Ovary (tissue), 9 donors: ENCODE results near the gene DUT. TPM values are rescaled to one million over a fixed set of nuclear protein-coding genes. Genes with fewer than 3 reads are reported as not detected.

Experiments used
- DNase-seq, 5 donors: peaks; one replicate each; pipeline ENCODE4 v3.0.0-alpha.2; 2019 to 2020
- H3K27ac ChIP-seq, 2 donors: fragments of 200-600 bp; one replicate each; pipeline versions ENCODE4 v1.5.1 to v1.8.0; 2019 to 2022
- H3K27me3 ChIP-seq: fragments of 200-600 bp; one replicate; pipeline ENCODE4 v1.8.0; 2022
- H3K36me3 ChIP-seq: fragments of 200-600 bp; sonication (generic); one replicate; pipeline ENCODE4 v1.5.1; 2019
- H3K4me1 ChIP-seq: one replicate; pipeline ENCODE4 v1.8.1; 2013; ENCODE audit warnings: mild to moderate bottlenecking, moderate library complexity; ENCODE audit not compliant: insufficient read depth
- H3K4me3 ChIP-seq: fragments of 200-600 bp; sonication (generic); one replicate; pipeline ENCODE4 v1.5.1; 2017
- H3K9me3 ChIP-seq, 2 donors: fragments of 200-600 bp in 1 of 2; sonication (generic) in 1 of 2; one replicate each; pipeline versions ENCODE4 v1.5.1 to v1.8.1; 2013 to 2019; ENCODE audit warnings: mild to moderate bottlenecking in 1 of 2, moderate library complexity in 1 of 2
- EP300 ChIP-seq: sonication (generic); formaldehyde crosslinking; IDR thresholded peaks from one replicate; pipeline ENCODE4 v1.6.1; 2017; ENCODE audit warnings: antibody characterized with exemption
- POLR2A ChIP-seq: fragments of 450-650 bp; IDR thresholded peaks from one replicate; pipeline ENCODE4 v1.6.1; 2017; ENCODE audit warnings: antibody characterized with exemption, mild to moderate bottlenecking, moderate library complexity
- WGBS, 3 donors: extraction: QIAGEN DNeasy Blood & Tissue Kit in 1 of 3; methylation state at CpG; one replicate each; pipeline versions ENCODE4 v1.1.5 to v1.1.7; 2013 to 2017; 5-methylcytosine and 5-hydroxymethylcytosine counted together
- intact Hi-C, 4 donors: fragments of 100-400 bp; cut with DNase I; formaldehyde crosslinking; loops; one replicate each; pipeline versions ENCODE4 v1.11.0 to v1.15.1; 2022 to 2023
- polyA plus RNA-seq, 2 donors: library from polyadenylated mRNA; stranded (reverse); fragments of 200-250 nt in 1 of 2; fragments of 350-450 nt in 1 of 2; fragmentation: Illumina TruSeq in 1 of 2; extraction: RNeasy Lipid Tissue Mini Kit (QIAGEN cat#74804) in 1 of 2; gene quantifications; one replicate each; pipeline ENCODE4 v1.2.3, GENCODE V29; 2013 to 2014
- total RNA-seq, 7 donors: library from RNA; depleted of rRNA in 2 of 7; stranded (reverse); fragments of >200 nt in 2 of 7; fragmentation: NEBNext Ultra II Directional in 3 of 7; extraction: Animal tissue kit (Norgen Biotek cat#: 25700) in 3 of 7; gene quantifications; one replicate each; pipeline versions ENCODE4 v1.1.0 to v1.2.4, GENCODE V29; 2016 to 2023
- TF ChIP-seq, protein P1 (sequence below), 3 donors: fragments of 450-650 bp in 2 of 3; fragments of 200-600 bp in 1 of 3; IDR thresholded peaks; one replicate each; pipeline versions ENCODE4 v1.5.1 to v1.8.0; 2016 to 2022; ENCODE audit warnings: antibody characterized with exemption in 3 of 3, mild to moderate bottlenecking in 1 of 3
- donor health status: DM: no; HTN: no; CAD: no; lungs with moderate emphysema.
- donor health status: DM: no; HTN: no; CAD: no.
- donor health status: Bipolar disorder and iron deficiency.
- donor health status: DM: yes; HTN: yes; CAD: no.
- donor health status: DM: no; HTN: no; CAD: no.
- donor health status: DM: yes; HTN: yes; CAD: no.

The DUT gene
- total and polyA plus RNA-seq, 9 donors = 63.1 to 131 (median 84.1) TPM

- H3K4me1 ChIP-seq = peaks cover 2% of the 10 kb centered on the region
- WGBS, 3 donors = 96 to 97% (median 97%) methylated on average over 1 of the region's 1 CpG
- H3K36me3 ChIP-seq = no peaks in the 10 kb centered on the region
- H3K9me3 ChIP-seq = no peaks in the 10 kb centered on the region
- H3K27ac ChIP-seq = no peak overlapping the region
- TF ChIP-seq, protein P1, sequence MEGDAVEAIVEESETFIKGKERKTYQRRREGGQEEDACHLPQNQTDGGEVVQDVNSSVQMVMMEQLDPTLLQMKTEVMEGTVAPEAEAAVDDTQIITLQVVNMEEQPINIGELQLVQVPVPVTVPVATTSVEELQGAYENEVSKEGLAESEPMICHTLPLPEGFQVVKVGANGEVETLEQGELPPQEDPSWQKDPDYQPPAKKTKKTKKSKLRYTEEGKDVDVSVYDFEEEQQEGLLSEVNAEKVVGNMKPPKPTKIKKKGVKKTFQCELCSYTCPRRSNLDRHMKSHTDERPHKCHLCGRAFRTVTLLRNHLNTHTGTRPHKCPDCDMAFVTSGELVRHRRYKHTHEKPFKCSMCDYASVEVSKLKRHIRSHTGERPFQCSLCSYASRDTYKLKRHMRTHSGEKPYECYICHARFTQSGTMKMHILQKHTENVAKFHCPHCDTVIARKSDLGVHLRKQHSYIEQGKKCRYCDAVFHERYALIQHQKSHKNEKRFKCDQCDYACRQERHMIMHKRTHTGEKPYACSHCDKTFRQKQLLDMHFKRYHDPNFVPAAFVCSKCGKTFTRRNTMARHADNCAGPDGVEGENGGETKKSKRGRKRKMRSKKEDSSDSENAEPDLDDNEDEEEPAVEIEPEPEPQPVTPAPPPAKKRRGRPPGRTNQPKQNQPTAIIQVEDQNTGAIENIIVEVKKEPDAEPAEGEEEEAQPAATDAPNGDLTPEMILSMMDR (IDR thresholded peaks at IDR 0.05) = no peak
- TF ChIP-seq EP300 (no peak), POLR2A (no peak)
- intact Hi-C loops = loop anchor here in 1 of 4 donors (10.0 kb wide), 1 partner anchor 279 kb away; the partner anchor contains the start of gene FBN1
- DNase-seq = no peak
- no peak overlapping the region for H3K4me3 ChIP-seq
- no peaks in the 10 kb centered on the region for H3K27me3 ChIP-seq
Measured at GRCh38 chr15:48365575-48365974, 34.3 kb downstream of the DUT start.

- no peak for DNase-seq
- WGBS, 3 donors = 35 to 50% (median 39%) methylated on average over 4 of the region's 4 CpGs
- no peak overlapping the region for H3K4me3 ChIP-seq
- H3K9me3 ChIP-seq = no peaks in the 10 kb centered on the region
- H3K27ac ChIP-seq = no peak overlapping the region
- H3K36me3 ChIP-seq = no peaks in the 10 kb centered on the region
- no peaks in the 10 kb centered on the region for H3K27me3 ChIP-seq
- peaks cover 4% of the 10 kb centered on the region for H3K4me1 ChIP-seq
- intact Hi-C loops = loop anchor here in 1 of 4 donors (10.0 kb wide), 1 partner anchor 278 kb away; the partner anchor contains the start of gene FBN1
- TF ChIP-seq POLR2A (no peak), EP300 (no peak)
- TF ChIP-seq, protein P1 (IDR thresholded peaks at IDR 0.05) = no peak
Measured at GRCh38 chr15:48366584-48367312, 35.5 kb downstream of the DUT start.

DNA sequence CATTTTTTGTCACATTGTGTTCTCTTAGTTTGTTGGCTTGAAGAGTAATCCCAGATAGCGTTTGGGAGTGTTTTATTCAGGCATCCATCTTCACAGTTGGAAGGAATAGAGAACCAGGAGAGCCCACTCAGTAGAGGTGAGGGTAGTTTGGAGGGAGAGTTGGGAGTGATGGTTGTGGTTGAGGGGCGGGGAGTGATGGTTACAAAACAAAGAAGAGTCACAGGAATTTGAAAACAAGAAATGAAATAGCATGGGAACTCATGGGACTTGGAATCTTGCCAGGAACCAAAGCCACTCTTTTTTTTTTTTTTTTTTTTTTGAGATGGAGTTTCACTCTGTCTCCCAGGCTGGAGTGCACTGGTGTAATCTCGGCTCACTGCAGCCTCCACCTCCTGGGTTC is 36.3 kb downstream of the DUT start:
- Histone ChIP-seq H3K9me3 (no peaks in the 10 kb centered on the region), H3K27me3 (no peaks in the 10 kb centered on the region), H3K36me3 (no peaks in the 10 kb centered on the region), H3K4me1 (peaks cover 4% of the 10 kb centered on the region), H3K27ac (no peak overlapping the region), H3K4me3 (no peak overlapping the region)
- no peak for DNase-seq
- intact Hi-C loops = loop anchor here in 1 of 4 donors (10.0 kb wide), 1 partner anchor 277 kb away; the partner anchor contains the start of gene FBN1
- TF ChIP-seq EP300 = no peak
- TF ChIP-seq POLR2A = no peak
- TF ChIP-seq, protein P1 (IDR thresholded peaks at IDR 0.05) = no peak
- WGBS, 3 donors = 65 to 71% (median 68%) methylated on average over 3 of the region's 3 CpGs

DNA sequence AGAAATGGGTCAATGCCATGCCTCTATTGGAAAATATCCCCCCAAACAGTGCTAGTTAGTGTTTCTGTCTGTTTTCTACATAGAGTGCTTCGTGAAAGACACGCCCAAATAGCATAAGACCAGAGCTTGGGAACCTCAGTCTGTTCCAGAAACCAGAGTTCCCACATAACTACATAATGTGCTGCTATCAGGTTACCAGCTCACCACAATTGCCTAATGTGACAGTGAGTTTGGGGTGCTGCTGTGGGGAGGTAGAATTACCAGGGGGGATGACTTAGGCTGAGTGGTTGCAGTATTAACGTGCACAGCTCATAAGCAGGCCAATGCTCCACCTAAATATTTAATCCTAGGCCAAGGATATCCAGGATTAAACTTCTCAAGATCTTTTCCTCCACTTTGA is 39.2 kb downstream of the DUT start:
- intact Hi-C loops = no loop called here
- Histone ChIP-seq H3K36me3 (no peaks in the 10 kb centered on the region), H3K4me1 (peaks cover 4% of the 10 kb centered on the region), H3K27ac (no peak overlapping the region), H3K27me3 (no peaks in the 10 kb centered on the region), H3K4me3 (no peak overlapping the region), H3K9me3 (no peaks in the 10 kb centered on the region)
- DNase-seq = no peak
- WGBS, 3 donors = 85 to 90% (median 89%) methylated on average over 3 of the region's 3 CpGs
- no peak for TF ChIP-seq POLR2A
- no peak for TF ChIP-seq EP300
- TF ChIP-seq, protein P1 (IDR thresholded peaks at IDR 0.05) = no peak
